Umbilical cord (tissue), 2 donors: ENCODE measurements around the gene DSG1. TPM values are rescaled to one million over a fixed set of nuclear protein-coding genes. Genes with fewer than 3 reads are reported as not detected.
"Not testable (repeated sequence)": the region's sequence is repeated elsewhere in the genome, so short reads cannot be mapped to it uniquely, and the experiment has no call there.

ENCODE experiments used
- DNase-seq: peaks from one replicate; pipeline ENCODE4 v3.0.0-alpha.2; 2015; ENCODE audit warnings: low spot score
- total RNA-seq: library from RNA; depleted of rRNA; stranded (reverse); fragments of >200 nt; gene quantifications from one replicate; pipeline ENCODE4 v1.2.3, GENCODE V29; 2014; ENCODE audit warnings: low replicate concordance; ENCODE audit not compliant: insufficient read depth

DSG1 gene
- total RNA-seq, 1 donor from 2014 or later = 26.5 TPM

GRCh38 chr18:31343454-31343853 lies 25.5 kb downstream of the DSG1 start:
- DNase-seq = no peak

GRCh38 chr18:31353336-31353735 lies 35.4 kb downstream of the DSG1 start:
- not testable (repeated sequence) for DNase-seq

- DNase-seq = no peak
Observed at GRCh38 chr18:31354990-31355389, 37.0 kb downstream of the DSG1 start.

GRCh38 chr18:31356025-31356424 lies 38.1 kb downstream of the DSG1 start:
- no peak for DNase-seq

GRCh38 chr18:31364190-31364589 lies 46.2 kb downstream of the DSG1 start:
- DNase-seq = no peak

GRCh38 chr18:31369478-31369877 lies 51.5 kb downstream of the DSG1 start:
- no peak for DNase-seq

- no peak for DNase-seq
Observed at GRCh38 chr18:31371989-31372388, 54.0 kb downstream of the DSG1 start.

GRCh38 chr18:31373641-31374040 lies 55.7 kb downstream of the DSG1 start:
- DNase-seq = no peak

- no peak for DNase-seq
Observed at GRCh38 chr18:31376477-31376876, 58.5 kb downstream of the DSG1 start, which contains the start of gene DSG4. TSS of gene DSG4 (plus strand) at chr18:31376777. CDS start at chr18:31376912, 135 bp downstream.

- no peak for DNase-seq
Observed at GRCh38 chr18:31380912-31381311, 63.0 kb downstream of the DSG1 start.

GRCh38 chr18:31382107-31382506 lies 64.1 kb downstream of the DSG1 start:
- no peak for DNase-seq

- no peak for DNase-seq
Observed at GRCh38 chr18:31386741-31387140, 68.8 kb downstream of the DSG1 start.

GRCh38 chr18:31393286-31393685 lies 75.3 kb downstream of the DSG1 start:
- DNase-seq = no peak

GRCh38 chr18:31396796-31397612 lies 79.0 kb downstream of the DSG1 start:
- DNase-seq = peak; percentile 58

GRCh38 chr18:31398191-31398590 lies 80.2 kb downstream of the DSG1 start:
- peak; percentile 93 for DNase-seq

- peak; percentile 61 for DNase-seq
Observed at GRCh38 chr18:31399306-31400032, 81.5 kb downstream of the DSG1 start.

GRCh38 chr18:31401156-31402025 lies 83.4 kb downstream of the DSG1 start:
- DNase-seq = no peak

GRCh38 chr18:31402026-31402373 lies 84.0 kb downstream of the DSG1 start:
- DNase-seq = no peak

- no peak for DNase-seq
Observed at GRCh38 chr18:31403409-31403808, 85.4 kb downstream of the DSG1 start.
